GM12878 (cell line): Measurements from ENCODE around the gene NLGN1. TPM values are rescaled to one million over a fixed set of nuclear protein-coding genes. Genes with fewer than 3 reads are reported as not detected.

Experiments used
- ATAC-seq: fragments of 200-7000 bp; cut with Tn5 transposase; 3 replicates; pipeline ENCODE4 v1.9.1; 2020; ENCODE audit warnings: mild to moderate bottlenecking, moderate library complexity
- BruUV-seq: library from RNA; stranded (reverse); fragments of 400-500 nt; replicated peaks from 2 replicates; lab custom pipeline; 2021; lab: Mats Ljungman, UMichigan
- CTCF ChIA-PET: fragments of 300-600 bp; sonication (Branson Sonifier 250); formaldehyde crosslinking; extraction: SDS; loops from one replicate; lab custom pipeline; 2021; ENCODE audit warnings: inconsistent platforms; lab: Yijun Ruan, JAX
- POLR2A ChIA-PET: fragments of 350-600 bp; formaldehyde crosslinking; extraction: SDS; loops from one replicate; lab custom pipeline; 2021; ENCODE audit warnings: inconsistent platforms; lab: Charles Lee
- RAD21 ChIA-PET: fragments of 300-600 bp; sonication (Branson Sonifier 250); formaldehyde crosslinking; loops from one replicate; lab custom pipeline; 2023; ENCODE audit warnings: antibody characterized with exemption; ENCODE audit not compliant: unreplicated experiment; lab: Charles Lee
- SMC1A ChIA-PET: fragments of 300-600 bp; sonication (Branson Sonifier 250); formaldehyde crosslinking; loops from one replicate; lab custom pipeline; 2023; ENCODE audit not compliant: unreplicated experiment, uncharacterized antibody; lab: Charles Lee
- DNase-seq: peaks from one replicate; pipeline ENCODE4 v3.0.0-alpha.2; 2011; ENCODE audit warnings: low read depth, low spot score
- FAIRE-seq: peaks from 3 replicates; lab custom pipeline; 2011; peaks lifted over from hg19 to GRCh38; lab: Jason Lieb, UNC
- H2AFZ ChIP-seq: 2 replicates; pipeline ENCODE4 v1.6.0; 2011; ENCODE audit warnings: low read depth, low read length, control low read depth; ENCODE audit not compliant: control insufficient read depth
- H3K27ac ChIP-seq: 2 replicates; pipeline ENCODE4 v1.5.1; 2011; ENCODE audit warnings: control low read depth; ENCODE audit not compliant: control insufficient read depth, insufficient read depth
- H3K27me3 ChIP-seq, 2 experiments: replicated peaks in 1 of 2; 2 replicates each; pipeline versions ENCODE4 v1.6.0 to v1.6.1; 2011; ENCODE audit warnings: low read length in 1 of 2; ENCODE audit not compliant: control insufficient read depth in 2 of 2, insufficient read depth in 2 of 2
- H3K36me3 ChIP-seq, 2 experiments: 2 replicates each; pipeline ENCODE4 v1.5.1; 2011; ENCODE audit warnings: low read length in 1 of 2; ENCODE audit not compliant: control insufficient read depth in 2 of 2, insufficient read depth in 2 of 2
- H3K4me1 ChIP-seq: 2 replicates; pipeline ENCODE4 v1.6.1; 2011; ENCODE audit warnings: mild to moderate bottlenecking, low read length, moderate library complexity, mixed read lengths; ENCODE audit not compliant: control insufficient read depth, insufficient read depth
- H3K4me2 ChIP-seq: 2 replicates; pipeline ENCODE4 v1.6.0; 2011; ENCODE audit warnings: control low read depth; ENCODE audit not compliant: control insufficient read depth, insufficient read depth
- H3K4me3 ChIP-seq: fragments of 200-600 bp; sonication (generic); 2 replicates; pipeline ENCODE4 v1.5.1; 2016
- H3K79me2 ChIP-seq: 2 replicates; pipeline ENCODE4 v1.6.0; 2011; ENCODE audit warnings: low read length; ENCODE audit not compliant: control insufficient read depth, insufficient read depth
- H3K9ac ChIP-seq: 2 replicates; pipeline ENCODE4 v1.8.0; 2011; ENCODE audit warnings: low read length, control low read depth, mixed read lengths; ENCODE audit not compliant: control insufficient read depth, insufficient read depth
- H3K9me3 ChIP-seq: replicated peaks from 3 replicates; pipeline ENCODE4 v1.5.1; 2011; ENCODE audit warnings: mild to moderate bottlenecking, low read length; ENCODE audit not compliant: control insufficient read depth, insufficient read depth
- H4K20me1 ChIP-seq: 2 replicates; pipeline ENCODE4 v1.6.0; 2011; ENCODE audit not compliant: control insufficient read depth, insufficient read depth
- MYC ChIP-seq: IDR thresholded peaks from 2 replicates; pipeline ENCODE4 v1.6.1; 2011; ENCODE audit warnings: mild to moderate bottlenecking, low read length, moderate library complexity, inconsistent platforms; ENCODE audit not compliant: insufficient read depth, insufficient replicate concordance, insufficient read length, severe bottlenecking
- PBX3 ChIP-seq: IDR thresholded peaks from 2 replicates; pipeline ENCODE4 v1.6.1; 2011; ENCODE audit warnings: mild to moderate bottlenecking, low read depth, low read length, moderate library complexity; ENCODE audit not compliant: insufficient replicate concordance
- TBL1XR1 ChIP-seq: IDR thresholded peaks from 2 replicates; pipeline ENCODE4 v1.6.1; 2012; ENCODE audit warnings: low read depth, low read length, improper control_type of control experiment
- ZNF384 ChIP-seq: IDR thresholded peaks from 2 replicates; pipeline ENCODE4 v1.6.1; 2012; ENCODE audit warnings: low read depth, mild to moderate bottlenecking, low read length, improper control_type of control experiment, borderline replicate concordance
- ZNF687 ChIP-seq: fragments of 450-650 bp; IDR thresholded peaks from 2 replicates; pipeline ENCODE4 v1.6.1; 2017; ENCODE audit warnings: mild to moderate bottlenecking, moderate library complexity
- WGBS: methylation state at CpG from one replicate; pipeline ENCODE4 v1.1.6; 2016; ENCODE audit warnings: low lambda C conversion rate; ENCODE audit not compliant: insufficient replicate concordance, insufficient coverage; ENCODE audit errors: missing lambda C conversion rate; 5-methylcytosine and 5-hydroxymethylcytosine counted together
- in situ Hi-C: fragments of 300-500 bp; cut with MboI; formaldehyde crosslinking; loops from 9 replicates; pipeline ENCODE4 v1.14.3; 2018; ENCODE audit warnings: mixed read lengths
- intact Hi-C: fragments of 100-400 bp; cut with micrococcal nuclease; formaldehyde crosslinking; loops from one replicate; pipeline ENCODE4 v1.14.2; 2022; ENCODE audit not compliant: unreplicated experiment
- polyA plus RNA-seq, 11 experiments: library from polyadenylated mRNA; depleted of rRNA in 4 of 11; unstranded in 6 of 11; stranded (reverse) in 5 of 11; fragments of >200 nt; fragmentation: Nextera tagmentation in 4 of 11; fragmentation: Illumina TruSeq in 1 of 11; extraction: Ambion mirVana in 4 of 11; extraction: Trizol in 1 of 11; gene quantifications; 1 replicate in 1 of 11; 2 replicates in 10 of 11; pipeline versions ENCODE4 v1.2.1 to v1.2.3, GENCODE V29; 2011 to 2016; ENCODE audit warnings: inconsistent platforms in 2 of 11, missing spikeins in 2 of 11, low read depth in 1 of 11
- total RNA-seq, 4 experiments: library from RNA; depleted of rRNA in 3 of 4; stranded (reverse); fragments of >200 nt in 3 of 4; fragmentation: Illumina TruSeq in 1 of 4; extraction: Trizol in 1 of 4; gene quantifications; 2 replicates each; pipeline versions ENCODE4 v1.2.1 to v1.2.3, GENCODE V29; 2013 to 2021

Gene NLGN1
- total and polyA plus RNA-seq, 10 of the 15 experiments (the other 5 are each of a cell fraction or from before 2014, with no cell fraction given): not detected

- TF ChIP-seq MYC (no peak), ZNF687 (no peak), TBL1XR1 (no peak), PBX3 (no peak), ZNF384 (0 out of 2 replicates have a peak, but pooled peaks have one; percentile 7)
- TF ChIP-seq, all 136 proteins: peak for 1
- CTCF ChIA-PET: no interaction called here
Measured at GRCh38 chr3:174331095-174331800, 933.7 kb downstream of the NLGN1 start.

More at GRCh38 chr3:174331095-174331800, 933.7 kb downstream of the NLGN1 start:
- no peak overlapping the region for H3K4me2 ChIP-seq
- no peak overlapping the region for H3K9ac ChIP-seq
- ChIA-PET POLR2A (no interaction called here), RAD21 (no interaction called here), SMC1A (interaction anchor here (0.9 kb wide), 1 partner anchor 11 kb away, joined by 3 read pairs; no protein-coding TSS in a partner anchor)
- no TSS peak for BruUV-seq
- H2AFZ ChIP-seq: no peak overlapping the region
- H3K4me3 ChIP-seq: no peak overlapping the region
- H3K79me2 ChIP-seq: no peaks in the 10 kb centered on the region
- H3K4me1 ChIP-seq: no peaks in the 10 kb centered on the region
- no peaks in the 10 kb centered on the region for H3K9me3 ChIP-seq
- ATAC-seq (no peak), DNase-seq (no peak), FAIRE-seq (no peak)
- intact Hi-C loops: no loop called here
- no peaks in the 10 kb centered on the region for H3K27me3 ChIP-seq
- 15% methylated on average over 5 of the region's 6 CpGs for WGBS
- no peak overlapping the region for H3K27ac ChIP-seq
- in situ Hi-C loops: no loop called here
- H3K36me3 ChIP-seq: no peaks in the 10 kb centered on the region
- H4K20me1 ChIP-seq: no peaks in the 10 kb centered on the region
